Endothelial cell (in vitro differentiated cells): Measurements from ENCODE around the gene LRSAM1. TPM values are rescaled to one million over a fixed set of nuclear protein-coding genes. Genes with fewer than 3 reads are reported as not detected.

Experiments
- DNase-seq: peaks from one replicate; pipeline ENCODE4 v3.0.0; 2021; ENCODE audit warnings: low spot score
- H3K27ac Mint-ChIP-seq: one replicate; pipeline ENCODE4 v1.8.0; 2021; ENCODE audit warnings: mixed read lengths, inconsistent platforms; ENCODE audit not compliant: unreplicated experiment
- H3K27me3 Mint-ChIP-seq: one replicate; pipeline ENCODE4 v1.8.0; 2021; ENCODE audit warnings: mild to moderate bottlenecking, moderate library complexity, mixed read lengths, inconsistent platforms; ENCODE audit not compliant: unreplicated experiment
- H3K36me3 Mint-ChIP-seq: one replicate; pipeline ENCODE4 v1.8.0; 2021; ENCODE audit warnings: mild to moderate bottlenecking, low read depth, mixed read lengths, inconsistent platforms; ENCODE audit not compliant: unreplicated experiment
- H3K4me1 Mint-ChIP-seq: one replicate; pipeline ENCODE4 v1.8.0; 2021; ENCODE audit warnings: mild to moderate bottlenecking, mixed read lengths, inconsistent platforms; ENCODE audit not compliant: unreplicated experiment
- H3K4me3 Mint-ChIP-seq: one replicate; pipeline ENCODE4 v1.8.0; 2021; ENCODE audit warnings: mild to moderate bottlenecking, mixed read lengths, inconsistent platforms; ENCODE audit not compliant: unreplicated experiment
- H3K9me3 Mint-ChIP-seq: one replicate; pipeline ENCODE4 v1.8.0; 2021; ENCODE audit warnings: mixed read lengths, inconsistent platforms; ENCODE audit not compliant: unreplicated experiment
- long read RNA-seq: library from polyadenylated mRNA; unstranded; transcript quantifications from one replicate; pipeline ENCODE4 v2.0.0, GENCODE V29; 2020; ENCODE audit not compliant: unreplicated experiment
- total RNA-seq: library from RNA; stranded (reverse); fragmentation: NEBNext Ultra II Directional; extraction: Animal tissue kit (Norgen Biotek cat#: 25700); gene quantifications from one replicate; pipeline ENCODE4 v1.2.1, GENCODE V29; 2021; ENCODE audit not compliant: unreplicated experiment
- TF ChIP-seq, protein P1 (sequence below): fragments of 200-600 bp; sonication (generic); IDR thresholded peaks from one replicate; pipeline ENCODE4 v1.5.0; 2021; ENCODE audit warnings: antibody characterized with exemption; ENCODE audit not compliant: unreplicated experiment

The LRSAM1 gene
- total RNA-seq: 22.6 TPM
- long read RNA-seq, transcript LRSAM1-201 (26 exons, 3,146 nt): major isoform, 7 of 15 reads
- long read RNA-seq, partial matches to known transcripts: 2 of 15 reads
- long read RNA-seq, other reads (novel, unspliced or antisense): 4 of 15 reads

DNA sequence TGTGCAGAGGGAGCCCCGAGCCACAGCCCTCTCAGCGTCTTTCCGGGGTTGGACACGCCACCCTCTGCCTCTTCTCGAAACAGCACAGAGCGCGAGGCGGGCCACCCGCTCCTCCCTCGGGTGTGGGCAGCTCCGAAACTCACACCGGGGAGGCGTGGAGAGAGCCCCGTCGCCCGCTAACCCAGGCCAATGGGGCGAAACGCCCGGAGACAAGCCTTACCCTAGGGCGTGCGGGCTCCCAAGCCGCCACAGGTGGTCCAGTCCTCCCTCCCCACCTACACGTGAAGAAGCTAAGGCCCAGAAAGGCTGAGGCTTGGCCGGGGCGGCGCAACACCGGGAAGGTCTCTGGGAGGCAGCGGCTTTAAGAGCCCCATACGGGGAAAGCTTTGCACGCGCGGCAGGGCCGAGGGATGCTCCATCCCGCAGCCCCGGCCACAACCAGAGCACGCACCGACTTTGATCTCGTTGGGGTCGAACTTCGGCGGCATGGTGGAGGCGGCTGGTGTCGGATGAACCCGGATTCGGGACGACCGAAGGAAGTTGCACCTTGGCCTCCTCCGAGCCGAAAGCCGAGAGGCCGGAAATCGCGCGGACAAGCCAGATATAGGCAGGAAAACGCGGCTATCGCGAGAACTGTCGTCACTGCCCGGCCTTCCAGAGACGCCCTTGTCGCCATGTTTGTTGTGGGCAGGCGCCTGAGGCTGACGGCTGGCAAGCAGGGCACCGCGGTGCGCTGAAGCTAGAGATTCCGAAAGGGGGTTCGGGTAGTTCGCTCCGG lies at the start of gene LRSAM1, which contains the start of gene RPL12:
Gene LRSAM1 (plus strand): TSS at position 681 of the 778 bp plus-strand sequence. CDS start 3,018 bp downstream, outside the sequence.
Gene RPL12 (minus strand): TSS at position 577 of the 778 bp plus-strand sequence. CDS start 89 bp downstream, at position 488.
- Mint-ChIP-seq H3K36me3 (peaks cover 25% of the 10 kb centered on the region), H3K27me3 (peaks cover 13% of the 10 kb centered on the region), H3K27ac (peak within 1 kb of the TSS; percentile 93), H3K4me1 (peaks cover 32% of the 10 kb centered on the region), H3K4me3 (peak within 1 kb of the TSS; percentile 97), H3K9me3 (no peaks in the 10 kb centered on the region)
- peak; percentile 99 for DNase-seq
- TF ChIP-seq, protein P1, sequence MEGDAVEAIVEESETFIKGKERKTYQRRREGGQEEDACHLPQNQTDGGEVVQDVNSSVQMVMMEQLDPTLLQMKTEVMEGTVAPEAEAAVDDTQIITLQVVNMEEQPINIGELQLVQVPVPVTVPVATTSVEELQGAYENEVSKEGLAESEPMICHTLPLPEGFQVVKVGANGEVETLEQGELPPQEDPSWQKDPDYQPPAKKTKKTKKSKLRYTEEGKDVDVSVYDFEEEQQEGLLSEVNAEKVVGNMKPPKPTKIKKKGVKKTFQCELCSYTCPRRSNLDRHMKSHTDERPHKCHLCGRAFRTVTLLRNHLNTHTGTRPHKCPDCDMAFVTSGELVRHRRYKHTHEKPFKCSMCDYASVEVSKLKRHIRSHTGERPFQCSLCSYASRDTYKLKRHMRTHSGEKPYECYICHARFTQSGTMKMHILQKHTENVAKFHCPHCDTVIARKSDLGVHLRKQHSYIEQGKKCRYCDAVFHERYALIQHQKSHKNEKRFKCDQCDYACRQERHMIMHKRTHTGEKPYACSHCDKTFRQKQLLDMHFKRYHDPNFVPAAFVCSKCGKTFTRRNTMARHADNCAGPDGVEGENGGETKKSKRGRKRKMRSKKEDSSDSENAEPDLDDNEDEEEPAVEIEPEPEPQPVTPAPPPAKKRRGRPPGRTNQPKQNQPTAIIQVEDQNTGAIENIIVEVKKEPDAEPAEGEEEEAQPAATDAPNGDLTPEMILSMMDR: no peak

DNA sequence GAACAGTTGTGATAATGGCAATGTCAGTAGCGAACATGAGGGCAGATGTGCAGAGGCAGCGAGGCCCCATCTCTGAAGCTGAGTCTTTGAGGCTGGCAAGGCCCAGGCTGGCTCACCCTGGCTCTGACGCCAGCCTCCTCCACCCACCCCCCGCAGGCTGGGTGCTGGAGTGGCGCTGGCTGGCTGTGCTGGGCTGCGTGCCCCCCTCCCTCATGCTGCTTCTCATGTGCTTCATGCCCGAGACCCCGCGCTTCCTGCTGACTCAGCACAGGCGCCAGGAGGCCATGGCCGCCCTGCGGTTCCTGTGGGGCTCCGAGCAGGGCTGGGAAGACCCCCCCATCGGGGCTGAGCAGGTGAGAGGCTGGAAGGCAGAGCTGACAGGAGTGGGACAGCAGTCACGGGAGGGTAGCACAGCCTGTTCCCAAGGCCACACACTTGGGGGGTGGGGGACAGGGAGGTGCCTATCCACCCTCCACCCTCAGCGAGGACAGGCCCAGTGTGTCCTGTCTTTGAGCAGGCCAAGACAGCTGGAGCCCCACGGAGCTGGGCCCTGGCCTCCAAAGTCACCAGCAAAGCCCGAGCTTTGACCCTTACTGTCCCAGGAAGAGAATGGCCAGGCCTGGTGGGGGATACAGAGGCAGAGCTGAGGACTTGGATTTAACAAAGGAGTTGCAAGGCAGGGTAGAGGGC lies 48.8 kb upstream of the LRSAM1 start:
- Mint-ChIP-seq H3K27me3 (peaks cover 3% of the 10 kb centered on the region), H3K4me1 (no peaks in the 10 kb centered on the region), H3K4me3 (no peak overlapping the region), H3K36me3 (peaks cover 6% of the 10 kb centered on the region), H3K27ac (no peak overlapping the region), H3K9me3 (no peaks in the 10 kb centered on the region)
- no peak for DNase-seq
- TF ChIP-seq, protein P1: no peak

DNA sequence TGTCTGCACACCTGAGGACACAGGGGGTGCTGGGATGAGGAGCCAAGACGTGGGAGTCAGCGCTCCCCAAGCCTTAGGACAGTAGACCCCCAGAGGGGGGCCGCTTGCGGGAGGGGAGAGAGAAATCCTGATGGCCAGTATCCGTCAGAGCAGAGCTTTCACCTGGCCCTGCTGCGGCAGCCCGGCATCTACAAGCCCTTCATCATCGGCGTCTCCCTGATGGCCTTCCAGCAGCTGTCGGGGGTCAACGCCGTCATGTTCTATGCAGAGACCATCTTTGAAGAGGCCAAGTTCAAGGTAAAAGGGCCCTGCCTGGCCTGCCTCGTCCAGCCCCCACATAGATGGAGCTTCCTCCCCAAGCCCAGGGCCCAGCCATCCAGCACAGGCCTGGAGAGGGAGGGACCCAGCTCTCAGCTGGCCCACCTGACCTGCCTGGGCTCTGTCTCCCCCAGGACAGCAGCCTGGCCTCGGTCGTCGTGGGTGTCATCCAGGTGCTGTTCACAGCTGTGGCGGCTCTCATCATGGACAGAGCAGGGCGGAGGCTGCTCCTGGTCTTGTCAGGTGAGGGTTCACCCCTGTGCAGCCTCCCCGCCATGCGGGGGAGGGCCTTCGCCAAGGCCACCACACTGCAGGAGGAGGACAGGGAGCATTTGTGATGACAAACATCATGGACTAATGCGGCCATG lies 47.7 kb upstream of the LRSAM1 start:
- Mint-ChIP-seq H3K27me3 (no peaks in the 10 kb centered on the region), H3K27ac (no peak overlapping the region), H3K36me3 (peaks cover 6% of the 10 kb centered on the region), H3K4me1 (no peaks in the 10 kb centered on the region), H3K4me3 (no peak overlapping the region), H3K9me3 (no peaks in the 10 kb centered on the region)
- TF ChIP-seq, protein P1: no peak
- DNase-seq: no peak

DNA sequence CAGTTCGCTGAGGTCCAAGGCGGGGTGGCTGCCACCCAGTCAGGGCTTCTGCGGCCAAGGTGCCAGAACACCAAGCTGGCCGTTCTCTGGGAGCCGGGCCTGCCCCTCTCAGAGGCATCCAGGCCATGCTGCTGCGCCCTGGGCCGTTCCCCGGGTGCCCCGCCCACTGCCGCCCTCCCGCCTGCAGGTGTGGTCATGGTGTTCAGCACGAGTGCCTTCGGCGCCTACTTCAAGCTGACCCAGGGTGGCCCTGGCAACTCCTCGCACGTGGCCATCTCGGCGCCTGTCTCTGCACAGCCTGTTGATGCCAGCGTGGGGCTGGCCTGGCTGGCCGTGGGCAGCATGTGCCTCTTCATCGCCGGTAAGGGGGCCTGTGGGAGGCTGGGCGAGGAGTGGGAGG lies 46.7 kb upstream of the LRSAM1 start:
- H3K4me1 Mint-ChIP-seq: no peaks in the 10 kb centered on the region
- no peaks in the 10 kb centered on the region for H3K27me3 Mint-ChIP-seq
- H3K9me3 Mint-ChIP-seq: no peaks in the 10 kb centered on the region
- H3K4me3 Mint-ChIP-seq: no peak overlapping the region
- H3K27ac Mint-ChIP-seq: no peak overlapping the region
- DNase-seq: no peak
- TF ChIP-seq, protein P1: no peak
- peaks cover 6% of the 10 kb centered on the region for H3K36me3 Mint-ChIP-seq
